ENCODE results near the gene TMEM82. TPM values are rescaled to one million over a fixed set of nuclear protein-coding genes. Genes with fewer than 3 reads are reported as not detected.

TMEM82 gene
- total and polyA plus RNA-seq, 4 donors = not detected

- 96 to 97% methylated on average over 7 of the region's 7 CpGs for WGBS, 2 donors
- Histone ChIP-seq H3K4me1 (ENCODE audit: control insufficient read depth in 5 of 5, insufficient read depth in 5 of 5, low read length in 5 of 5) (peaks cover 0 to 5% (median 0%) of the 10 kb centered on the region in 5 donors), H3K27me3 (ENCODE audit: control insufficient read depth in 3 of 3, insufficient read depth in 3 of 3, low read length in 2 of 3) (no peaks in the 10 kb centered on the region), H3K9ac (ENCODE audit: insufficient read depth in 1 of 2, low read length in 2 of 2) (no peak overlapping the region), H3K27ac (ENCODE audit: low read depth in 1 of 2, low read length in 1 of 2) (no peak overlapping the region), H3K36me3 (ENCODE audit: control insufficient read depth in 4 of 4, insufficient read depth in 4 of 4, low read length in 4 of 4) (peaks cover 0 to 52% (median 26%) of the 10 kb centered on the region in 4 donors), H3K9me3 (ENCODE audit: control insufficient read depth in 4 of 4, insufficient read depth in 3 of 4, low read length in 3 of 4) (no peaks in the 10 kb centered on the region), H3K4me3 (no peak overlapping the region)
- ATAC-seq (ENCODE audit: insufficient read depth, low FRiP score) (no peak), DNase-seq (no peak)
- TF ChIP-seq CTCF (IDR thresholded peaks at IDR 0.05; ENCODE audit: control extremely low read depth, extremely low read depth) = no peak
These were observed 26.1 kb downstream of the TMEM82 start for GRCh38 chr1:15768388-15768787.

GRCh38 chr1:15770313-15770962 is 28.1 kb downstream of the TMEM82 start:
- ATAC-seq (ENCODE audit: insufficient read depth, low FRiP score) (no peak), DNase-seq (no peak)
- Histone ChIP-seq H3K4me1 (ENCODE audit: control insufficient read depth in 5 of 5, insufficient read depth in 5 of 5, low read length in 5 of 5) (peaks cover 0 to 5% (median 0%) of the 10 kb centered on the region in 5 donors), H3K9ac (ENCODE audit: insufficient read depth in 1 of 2, low read length in 2 of 2) (no peak overlapping the region), H3K36me3 (ENCODE audit: control insufficient read depth in 4 of 4, insufficient read depth in 4 of 4, low read length in 4 of 4) (peaks cover 4 to 53% (median 24%) of the 10 kb centered on the region in 4 donors), H3K9me3 (ENCODE audit: control insufficient read depth in 4 of 4, insufficient read depth in 3 of 4, low read length in 3 of 4) (no peaks in the 10 kb centered on the region), H3K27ac (ENCODE audit: low read depth in 1 of 2, low read length in 1 of 2) (no peak overlapping the region), H3K27me3 (ENCODE audit: control insufficient read depth in 3 of 3, insufficient read depth in 3 of 3, low read length in 2 of 3) (no peaks in the 10 kb centered on the region), H3K4me3 (no peak overlapping the region)
- 93 to 95% methylated on average over 14 of the region's 14 CpGs for WGBS, 2 donors
- TF ChIP-seq CTCF (IDR thresholded peaks at IDR 0.05; ENCODE audit: control extremely low read depth, extremely low read depth) = no peak

- ATAC-seq (ENCODE audit: insufficient read depth, low FRiP score) (no peak), DNase-seq (no peak)
- Histone ChIP-seq H3K27me3 (ENCODE audit: control insufficient read depth in 3 of 3, insufficient read depth in 3 of 3, low read length in 2 of 3) (no peaks in the 10 kb centered on the region), H3K9me3 (ENCODE audit: control insufficient read depth in 4 of 4, insufficient read depth in 3 of 4, low read length in 3 of 4) (no peaks in the 10 kb centered on the region), H3K36me3 (ENCODE audit: control insufficient read depth in 4 of 4, insufficient read depth in 4 of 4, low read length in 4 of 4) (peaks cover 7 to 49% (median 28%) of the 10 kb centered on the region in 4 donors), H3K9ac (ENCODE audit: insufficient read depth in 1 of 2, low read length in 2 of 2) (no peak overlapping the region), H3K4me3 (no peak overlapping the region), H3K4me1 (ENCODE audit: control insufficient read depth in 5 of 5, insufficient read depth in 5 of 5, low read length in 5 of 5) (no peaks in the 10 kb centered on the region), H3K27ac (ENCODE audit: low read depth in 1 of 2, low read length in 1 of 2) (no peak overlapping the region)
- TF ChIP-seq CTCF (IDR thresholded peaks at IDR 0.05; ENCODE audit: control extremely low read depth, extremely low read depth) = no peak
- 78 to 90% methylated on average over 6 of the region's 6 CpGs for WGBS, 2 donors
These were observed 29.7 kb downstream of the TMEM82 start for GRCh38 chr1:15771836-15772515.
